Measurements from ENCODE around the gene SLC7A11.

GRCh38 chr4:138230048-138230447 is 12.1 kb downstream of the SLC7A11 start:
- TF ChIP-seq, protein P1, sequence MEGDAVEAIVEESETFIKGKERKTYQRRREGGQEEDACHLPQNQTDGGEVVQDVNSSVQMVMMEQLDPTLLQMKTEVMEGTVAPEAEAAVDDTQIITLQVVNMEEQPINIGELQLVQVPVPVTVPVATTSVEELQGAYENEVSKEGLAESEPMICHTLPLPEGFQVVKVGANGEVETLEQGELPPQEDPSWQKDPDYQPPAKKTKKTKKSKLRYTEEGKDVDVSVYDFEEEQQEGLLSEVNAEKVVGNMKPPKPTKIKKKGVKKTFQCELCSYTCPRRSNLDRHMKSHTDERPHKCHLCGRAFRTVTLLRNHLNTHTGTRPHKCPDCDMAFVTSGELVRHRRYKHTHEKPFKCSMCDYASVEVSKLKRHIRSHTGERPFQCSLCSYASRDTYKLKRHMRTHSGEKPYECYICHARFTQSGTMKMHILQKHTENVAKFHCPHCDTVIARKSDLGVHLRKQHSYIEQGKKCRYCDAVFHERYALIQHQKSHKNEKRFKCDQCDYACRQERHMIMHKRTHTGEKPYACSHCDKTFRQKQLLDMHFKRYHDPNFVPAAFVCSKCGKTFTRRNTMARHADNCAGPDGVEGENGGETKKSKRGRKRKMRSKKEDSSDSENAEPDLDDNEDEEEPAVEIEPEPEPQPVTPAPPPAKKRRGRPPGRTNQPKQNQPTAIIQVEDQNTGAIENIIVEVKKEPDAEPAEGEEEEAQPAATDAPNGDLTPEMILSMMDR (IDR thresholded peaks at IDR 0.05; ENCODE audit: poor library complexity): no peak
- TF ChIP-seq EZH2 (IDR thresholded peaks at IDR 0.05; ENCODE audit: borderline replicate concordance): no peak
